MM.1S (cell line): ENCODE measurements around the gene CD46.

ENCODE experiments used
- EZH2 ChIP-seq: fragments of 300-600 bp; sonication (generic); optimal IDR thresholded peaks from 2 replicates; pipeline ENCODE3; 2017; ENCODE audit warnings: low read depth, mild to moderate bottlenecking, antibody characterized with exemption, low read length, mixed read lengths
- EZH2phosphoT487 ChIP-seq: fragments of 300-600 bp; sonication (generic); IDR thresholded peaks from 2 replicates; pipeline ENCODE4 v1.6.1; 2018; ENCODE audit warnings: antibody characterized with exemption, low read length
- TF ChIP-seq, protein P1 (sequence below): fragments of 300-600 bp; sonication (generic); IDR thresholded peaks from 2 replicates; pipeline ENCODE4 v1.5.1; 2016; ENCODE audit warnings: antibody characterized with exemption, low read length, mixed read lengths

DNA sequence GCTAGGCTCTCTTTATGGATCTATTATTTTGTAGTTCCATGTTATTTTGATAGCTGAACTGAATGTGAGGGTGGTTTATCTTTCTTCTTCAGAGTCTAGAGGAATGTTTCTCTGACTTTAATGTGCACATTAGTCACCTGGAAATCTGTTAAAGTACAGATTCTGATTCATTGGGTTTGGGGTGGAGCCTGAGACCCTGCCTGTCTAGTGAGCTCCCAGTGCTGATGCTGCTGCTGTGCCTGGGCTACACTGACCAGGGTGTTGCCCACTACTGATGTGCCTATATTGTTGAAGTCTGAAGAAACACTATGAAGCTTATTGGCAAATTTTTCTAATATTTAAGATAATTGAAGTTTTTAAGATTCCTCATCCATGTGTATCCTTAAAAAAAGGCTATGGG, 35.9 kb downstream of the CD46 start:
- TF ChIP-seq, protein P1, sequence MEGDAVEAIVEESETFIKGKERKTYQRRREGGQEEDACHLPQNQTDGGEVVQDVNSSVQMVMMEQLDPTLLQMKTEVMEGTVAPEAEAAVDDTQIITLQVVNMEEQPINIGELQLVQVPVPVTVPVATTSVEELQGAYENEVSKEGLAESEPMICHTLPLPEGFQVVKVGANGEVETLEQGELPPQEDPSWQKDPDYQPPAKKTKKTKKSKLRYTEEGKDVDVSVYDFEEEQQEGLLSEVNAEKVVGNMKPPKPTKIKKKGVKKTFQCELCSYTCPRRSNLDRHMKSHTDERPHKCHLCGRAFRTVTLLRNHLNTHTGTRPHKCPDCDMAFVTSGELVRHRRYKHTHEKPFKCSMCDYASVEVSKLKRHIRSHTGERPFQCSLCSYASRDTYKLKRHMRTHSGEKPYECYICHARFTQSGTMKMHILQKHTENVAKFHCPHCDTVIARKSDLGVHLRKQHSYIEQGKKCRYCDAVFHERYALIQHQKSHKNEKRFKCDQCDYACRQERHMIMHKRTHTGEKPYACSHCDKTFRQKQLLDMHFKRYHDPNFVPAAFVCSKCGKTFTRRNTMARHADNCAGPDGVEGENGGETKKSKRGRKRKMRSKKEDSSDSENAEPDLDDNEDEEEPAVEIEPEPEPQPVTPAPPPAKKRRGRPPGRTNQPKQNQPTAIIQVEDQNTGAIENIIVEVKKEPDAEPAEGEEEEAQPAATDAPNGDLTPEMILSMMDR = no peak
- no peak for TF ChIP-seq EZH2
- TF ChIP-seq EZH2phosphoT487 = no peak
